K562 (cell line): ENCODE measurements around the gene ZNF792. TPM values are rescaled to one million over a fixed set of nuclear protein-coding genes. Genes with fewer than 3 reads are reported as not detected.

Experiments used
- ATAC-seq: fragments of 200-7000 bp; cut with Tn5 transposase; 3 replicates; pipeline ENCODE4 v1.9.1; 2020; ENCODE audit warnings: moderate library complexity
- BruUV-seq: library from RNA; stranded (reverse); fragments of 400-500 nt; replicated peaks from 2 replicates; lab custom pipeline; 2021; lab: Mats Ljungman, UMichigan
- CTCF ChIA-PET: fragments of 300-600 bp; formaldehyde crosslinking; extraction: SDS; loops from one replicate; lab custom pipeline; 2021; ENCODE audit warnings: low intra/inter-chr PET ratio; lab: Yijun Ruan, JAX
- POLR2A ChIA-PET: fragments of 300-600, 350-650 bp; sonication (Branson Sonifier 250); formaldehyde crosslinking; extraction: SDS; loops from one replicate; lab custom pipeline; 2021; ENCODE audit warnings: antibody characterized with exemption, inconsistent platforms; lab: Yijun Ruan, JAX
- DNase-seq, 4 experiments: peaks; one replicate each; pipeline versions ENCODE4 v3.0.0 to v3.0.0-alpha.2; 2011 to 2018; ENCODE audit warnings: low spot score in 3 of 4, mixed read lengths in 3 of 4; ENCODE audit errors: extremely low read depth in 1 of 4
- FAIRE-seq: peaks from 2 replicates; lab custom pipeline; 2011; peaks lifted over from hg19 to GRCh38; lab: Jason Lieb, UNC
- H2AFZ ChIP-seq: 2 replicates; pipeline ENCODE4 v1.6.0; 2011; ENCODE audit warnings: low read depth, low read length, control low read depth, inconsistent platforms
- H3K27ac ChIP-seq: fragments of 200-600 bp; 3 replicates; pipeline ENCODE4 v1.8.0; 2011; ENCODE audit warnings: low read depth, mild to moderate bottlenecking, control low read depth, inconsistent platforms, low read length, moderate library complexity, mixed read lengths; ENCODE audit errors: extremely low read depth
- H3K27me3 ChIP-seq, 2 experiments: fragments of 300-600 bp in 1 of 2; 2 replicates in 1 of 2; 3 replicates in 1 of 2; pipeline versions ENCODE4 v1.6.0 to v1.8.0; 2011; ENCODE audit warnings: inconsistent platforms in 2 of 2, low read length in 2 of 2, mild to moderate bottlenecking in 1 of 2, mixed read lengths in 1 of 2, moderate library complexity in 1 of 2; ENCODE audit not compliant: control insufficient read depth in 2 of 2, insufficient read depth in 2 of 2
- H3K36me3 ChIP-seq: fragments of 300-600 bp; 3 replicates; pipeline ENCODE4 v1.8.0; 2011; ENCODE audit warnings: mild to moderate bottlenecking, low read length, inconsistent platforms; ENCODE audit not compliant: control insufficient read depth, insufficient read depth
- H3K4me1 ChIP-seq, 2 experiments: fragments of 200-600 bp in 1 of 2; replicated peaks in 1 of 2; 2 replicates in 1 of 2; 3 replicates in 1 of 2; pipeline versions ENCODE4 v1.5.1 to v1.8.0; 2011; ENCODE audit warnings: inconsistent platforms in 2 of 2, low read length in 2 of 2, mild to moderate bottlenecking in 1 of 2, mixed read lengths in 1 of 2, moderate library complexity in 1 of 2; ENCODE audit not compliant: control insufficient read depth in 2 of 2, insufficient read depth in 2 of 2
- H3K4me2 ChIP-seq: 2 replicates; pipeline ENCODE4 v1.6.1; 2011; ENCODE audit warnings: low read length, control low read depth, inconsistent platforms, mixed read lengths; ENCODE audit not compliant: insufficient read depth
- H3K4me3 ChIP-seq: fragments of 200-600 bp; sonication (generic), shearing (Covaris generic); 2 replicates; pipeline ENCODE4 v1.5.1; 2016; ENCODE audit warnings: control low read depth, inconsistent platforms
- H3K79me2 ChIP-seq: fragments of 200-600 bp; 3 replicates; pipeline ENCODE4 v1.8.0; 2011; ENCODE audit warnings: low read length, inconsistent platforms; ENCODE audit not compliant: control insufficient read depth, insufficient read depth
- H3K9ac ChIP-seq, 2 experiments: 2 replicates each; pipeline versions ENCODE4 v1.6.0 to v1.6.1; 2011; ENCODE audit warnings: low read depth in 2 of 2, low read length in 2 of 2, control low read depth in 1 of 2, inconsistent platforms in 1 of 2, mild to moderate bottlenecking in 1 of 2, mixed read lengths in 1 of 2; ENCODE audit not compliant: insufficient read depth in 1 of 2
- H3K9me1 ChIP-seq: one replicate; pipeline ENCODE4 v1.6.0; 2011; ENCODE audit warnings: inconsistent platforms, mild to moderate bottlenecking, low read length, moderate library complexity; ENCODE audit not compliant: control insufficient read depth, insufficient read depth
- H3K9me3 ChIP-seq: replicated peaks from 2 replicates; pipeline ENCODE4 v1.5.1; 2011; ENCODE audit warnings: low read depth, low read length, inconsistent platforms; ENCODE audit not compliant: control insufficient read depth, insufficient read depth
- H4K20me1 ChIP-seq: replicated peaks from 2 replicates; pipeline ENCODE4 v1.6.1; 2011; ENCODE audit warnings: low read length, inconsistent platforms, mixed read lengths; ENCODE audit not compliant: control insufficient read depth, insufficient read depth
- ARID2 ChIP-seq: fragments of 450-650 bp; IDR thresholded peaks from 2 replicates; pipeline ENCODE4 v1.6.1; 2017; ENCODE audit warnings: antibody characterized with exemption, mild to moderate bottlenecking
- FOXP1 ChIP-seq: sonication (generic); formaldehyde crosslinking; IDR thresholded peaks from 2 replicates; pipeline ENCODE4 v1.8.0; 2022; ENCODE audit warnings: mild to moderate bottlenecking, missing genetic modification reagents
- HNRNPUL1 ChIP-seq: fragments of 200-400 bp; formaldehyde crosslinking; IDR thresholded peaks from 2 replicates; pipeline ENCODE4 v1.6.1; 2017; ENCODE audit warnings: low read length
- JUND ChIP-seq, 2 experiments: IDR thresholded peaks; 2 replicates in 1 of 2; 3 replicates in 1 of 2; pipeline ENCODE4 v1.6.1; 2011; ENCODE audit warnings: borderline replicate concordance in 2 of 2, low read depth in 2 of 2, low read length in 2 of 2, improper control_type of control experiment in 1 of 2, missing biosample characterization in 1 of 2, missing genetic modification characterization in 1 of 2, missing genetic modification reagents in 1 of 2
- SIRT6 ChIP-seq: IDR thresholded peaks from one replicate; pipeline ENCODE4 v1.6.1; 2012; ENCODE audit warnings: low read depth, mild to moderate bottlenecking, control low read depth, inconsistent platforms, low read length, moderate library complexity
- STAT5A ChIP-seq: IDR thresholded peaks from 2 replicates; pipeline ENCODE4 v1.6.1; 2012; ENCODE audit warnings: low read length, inconsistent platforms, borderline replicate concordance
- USF2 ChIP-seq: sonication (generic); formaldehyde crosslinking; IDR thresholded peaks from 2 replicates; pipeline ENCODE4 v1.5.0; 2020; ENCODE audit warnings: missing genetic modification reagents
- ZNF449 ChIP-seq: fragments of 250-450 bp; sonication (Bioruptor Pico); IDR thresholded peaks from 2 replicates; pipeline ENCODE4 v1.8.0; 2022; ENCODE audit warnings: moderate library complexity, mild to moderate bottlenecking, inconsistent platforms
- ZNF57 ChIP-seq: fragments of 450-650 bp; formaldehyde crosslinking; IDR thresholded peaks from 2 replicates; pipeline ENCODE4 v1.4.0; 2020; ENCODE audit warnings: mild to moderate bottlenecking, moderate library complexity
- WGBS: fragments of 100-300 bp; shearing (Covaris generic); methylation state at CpG from one replicate; pipeline ENCODE4 v1.1.6; 2016; ENCODE audit warnings: low coverage, mixed read lengths; ENCODE audit not compliant: insufficient coverage; ENCODE audit errors: missing lambda C conversion rate; 5-methylcytosine and 5-hydroxymethylcytosine counted together
- in situ Hi-C: fragments of 300-500 bp; cut with MboI; formaldehyde crosslinking; loops from 4 replicates; pipeline ENCODE4 v1.15.0; 2018; ENCODE audit warnings: inconsistent platforms, mixed read lengths
- intact Hi-C: fragments of 100-400 bp; cut with micrococcal nuclease; formaldehyde crosslinking; loops from 2 replicates; pipeline ENCODE4 v1.14.2; 2022
- polyA plus RNA-seq, 8 experiments: library from polyadenylated mRNA; depleted of rRNA in 4 of 8; stranded (reverse) in 5 of 8; unstranded in 3 of 8; fragments of >200 nt; fragmentation: Nextera tagmentation in 2 of 8; fragmentation: Illumina TruSeq in 1 of 8; extraction: Ambion mirVana in 2 of 8; extraction: Trizol in 1 of 8; gene quantifications; 2 replicates each; pipeline versions ENCODE4 v1.2.1 to v1.2.3, GENCODE V29; 2011 to 2014; ENCODE audit warnings: inconsistent platforms in 1 of 8, missing spikeins in 1 of 8
- total RNA-seq, 7 experiments: library from RNA; depleted of rRNA in 6 of 7; stranded (reverse); fragments of >200 nt in 6 of 7; fragmentation: Illumina TruSeq in 2 of 7; extraction: Trizol in 2 of 7; gene quantifications; 2 replicates each; pipeline versions ENCODE4 v1.2.1 to v1.2.3, GENCODE V29; 2011 to 2021; ENCODE audit warnings: low replicate concordance in 1 of 7

The ZNF792 gene
- total and polyA plus RNA-seq, 9 of the 15 experiments (the other 6 are each of a cell fraction or from before 2014, with no cell fraction given) = 3.3 to 16.5 (median 10.4) TPM

GRCh38 chr19:34972163-34972705, 8.2 kb upstream of the ZNF792 start:
- in situ Hi-C loops (no loop called here), intact Hi-C loops (loop anchor here (2.0 to 5.0 kb wide), 3 partner anchors 73 to 165 kb away; partner anchors contain the start of genes FXYD1 and LGI4)
- 27% methylated on average over 7 of the region's 7 CpGs for WGBS
- ATAC-seq (no peak), DNase-seq (no peak), FAIRE-seq (no peak)
- Histone ChIP-seq H3K27me3 (no peaks in the 10 kb centered on the region), H3K36me3 (no peaks in the 10 kb centered on the region), H3K27ac (no peak overlapping the region), H3K4me2 (no peak overlapping the region), H3K9ac (no peak overlapping the region), H4K20me1 (no peaks in the 10 kb centered on the region), H2AFZ (no peak overlapping the region), H3K4me3 (no peak overlapping the region), H3K9me3 (peaks cover 28% of the 10 kb centered on the region), H3K79me2 (no peaks in the 10 kb centered on the region), H3K9me1 (no peaks in the 10 kb centered on the region), H3K4me1 (peaks cover 15 to 23% of the 10 kb centered on the region in 2 experiments; a peak in 3 of 5 replicates)
- POLR2A ChIA-PET = interaction anchor here (0.7 to 0.9 kb wide), 3 partner anchors 9 to 1001 kb away, joined by 4 read pairs; partner anchors contain the start of gene ZNF792
- CTCF ChIA-PET = interaction anchor here (3.0 kb wide), 1 partner anchor 41 kb away, joined by 28 read pairs; no protein-coding TSS in a partner anchor
- no TSS peak for BruUV-seq
- TF ChIP-seq ARID2 (no peak), STAT5A (no peak), USF2 (CRISPR knock-in tag) (no peak), ZNF57 (CRISPR knock-in tag) (no peak), FOXP1 (no peak), HNRNPUL1 (no peak), ZNF449 (CRISPR knock-in tag) (no peak), SIRT6 (no peak), JUND (IDR thresholded peaks at IDR 0.05; ENCODE audit: borderline replicate concordance, low read depth, low read length) (no peak), JUND (tag; IDR thresholded peaks at IDR 0.05; ENCODE audit: borderline replicate concordance, low read depth, low read length) (no peak)
